ENCODE data around the gene LRP8. TPM values are rescaled to one million over a fixed set of nuclear protein-coding genes. Genes with fewer than 3 reads are reported as not detected.

Gene LRP8
- total RNA-seq, 1 donor from 2014 or later = 21.1 TPM

DNA sequence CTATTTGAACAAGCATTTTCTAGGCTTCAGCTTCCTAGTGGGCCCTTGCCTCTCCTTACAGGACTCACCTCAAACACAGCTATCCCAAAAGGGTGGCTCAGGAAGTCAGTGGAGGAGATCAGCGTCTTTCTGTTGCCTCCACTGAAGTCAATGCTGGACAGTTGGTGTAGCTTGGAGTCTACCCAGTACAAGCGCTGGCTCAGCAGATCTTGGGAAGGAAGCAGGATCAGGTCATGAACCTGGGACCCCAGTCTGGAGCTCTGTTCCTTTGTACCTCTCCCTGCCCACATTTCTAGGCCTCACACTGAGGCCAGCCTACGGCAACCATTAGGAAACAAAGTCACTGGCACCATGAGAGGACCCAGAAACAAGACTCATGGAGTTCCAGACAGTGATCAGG, 65.9 kb downstream of the LRP8 start:
- no peak overlapping the region for H3K4me3 ChIP-seq
- H3K9me3 ChIP-seq = no peaks in the 10 kb centered on the region
- no peaks in the 10 kb centered on the region for H3K27me3 ChIP-seq
- H3K27ac ChIP-seq = no peak overlapping the region
- no peaks in the 10 kb centered on the region for H3K36me3 ChIP-seq
- DNase-seq (ENCODE audit: extremely low spot score in 2 of 2) = no peak
- no peak for TF ChIP-seq POLR2A (IDR thresholded peaks at IDR 0.05)
- TF ChIP-seq, protein P1, sequence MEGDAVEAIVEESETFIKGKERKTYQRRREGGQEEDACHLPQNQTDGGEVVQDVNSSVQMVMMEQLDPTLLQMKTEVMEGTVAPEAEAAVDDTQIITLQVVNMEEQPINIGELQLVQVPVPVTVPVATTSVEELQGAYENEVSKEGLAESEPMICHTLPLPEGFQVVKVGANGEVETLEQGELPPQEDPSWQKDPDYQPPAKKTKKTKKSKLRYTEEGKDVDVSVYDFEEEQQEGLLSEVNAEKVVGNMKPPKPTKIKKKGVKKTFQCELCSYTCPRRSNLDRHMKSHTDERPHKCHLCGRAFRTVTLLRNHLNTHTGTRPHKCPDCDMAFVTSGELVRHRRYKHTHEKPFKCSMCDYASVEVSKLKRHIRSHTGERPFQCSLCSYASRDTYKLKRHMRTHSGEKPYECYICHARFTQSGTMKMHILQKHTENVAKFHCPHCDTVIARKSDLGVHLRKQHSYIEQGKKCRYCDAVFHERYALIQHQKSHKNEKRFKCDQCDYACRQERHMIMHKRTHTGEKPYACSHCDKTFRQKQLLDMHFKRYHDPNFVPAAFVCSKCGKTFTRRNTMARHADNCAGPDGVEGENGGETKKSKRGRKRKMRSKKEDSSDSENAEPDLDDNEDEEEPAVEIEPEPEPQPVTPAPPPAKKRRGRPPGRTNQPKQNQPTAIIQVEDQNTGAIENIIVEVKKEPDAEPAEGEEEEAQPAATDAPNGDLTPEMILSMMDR (IDR thresholded peaks at IDR 0.05) = no peak
- intact Hi-C loops (cut with DNase I) = no loop called here
- H3K4me1 ChIP-seq = no peaks in the 10 kb centered on the region

DNA sequence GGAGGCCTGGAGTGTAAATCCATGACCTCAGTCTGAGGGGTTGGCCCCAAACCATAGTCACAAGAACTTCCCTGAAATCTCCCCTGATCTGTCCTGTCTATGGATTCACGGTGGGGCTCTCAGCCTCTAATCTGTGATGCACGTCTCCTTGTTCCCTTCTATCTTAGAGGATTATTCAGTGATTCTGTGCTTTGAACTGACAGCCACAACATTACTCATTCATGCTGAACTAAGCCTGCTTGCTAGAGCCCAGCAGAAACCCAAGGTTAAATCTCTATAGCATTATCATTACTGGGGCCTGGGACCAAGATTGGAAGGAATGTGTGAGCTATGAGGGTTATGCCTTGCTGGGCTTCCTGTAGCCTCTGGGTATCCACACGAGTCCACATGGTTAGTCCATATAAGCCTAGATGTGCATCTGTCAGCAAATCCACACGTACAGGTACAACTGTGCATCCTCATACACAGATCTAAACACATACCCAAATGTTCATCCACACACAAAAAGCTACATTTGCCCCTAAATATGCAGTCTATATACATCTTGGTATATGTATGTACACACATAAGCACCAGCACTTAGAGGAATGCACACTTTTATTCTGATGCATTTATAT, 67.1 kb downstream of the LRP8 start:
- no peak for DNase-seq (ENCODE audit: extremely low spot score in 2 of 2)
- Histone ChIP-seq H3K27me3 (no peaks in the 10 kb centered on the region), H3K4me3 (no peak overlapping the region), H3K36me3 (no peaks in the 10 kb centered on the region), H3K9me3 (no peaks in the 10 kb centered on the region), H3K4me1 (no peaks in the 10 kb centered on the region), H3K27ac (no peak overlapping the region)
- intact Hi-C loops (cut with DNase I) = no loop called here
- TF ChIP-seq POLR2A (IDR thresholded peaks at IDR 0.05) (no peak), POLR2AphosphoS5 (IDR thresholded peaks at IDR 0.05; ENCODE audit: insufficient read depth in 1 of 2, low read depth in 1 of 2) (no peak)
- TF ChIP-seq, protein P1 (IDR thresholded peaks at IDR 0.05) = no peak

DNA sequence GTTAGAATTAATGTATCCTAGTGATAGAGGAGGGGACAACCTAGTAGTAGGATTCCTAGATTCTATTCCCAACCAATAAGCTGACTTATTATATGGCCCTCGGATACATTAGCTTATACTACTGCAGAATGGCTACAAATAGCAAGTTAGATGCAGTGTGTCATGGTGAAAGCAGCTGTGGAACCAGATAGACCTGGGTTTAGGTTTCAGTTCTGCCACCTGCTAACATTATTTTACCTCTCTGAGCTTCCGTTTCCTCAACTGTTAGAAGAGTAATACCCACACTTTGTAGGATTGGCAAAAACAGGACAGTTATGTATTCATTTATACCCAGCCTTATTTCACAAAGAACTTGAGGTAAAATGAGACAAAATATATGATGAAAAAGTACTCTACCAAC, 67.9 kb downstream of the LRP8 start:
- Histone ChIP-seq H3K4me1 (no peaks in the 10 kb centered on the region), H3K4me3 (no peak overlapping the region), H3K36me3 (no peaks in the 10 kb centered on the region), H3K27me3 (no peaks in the 10 kb centered on the region), H3K9me3 (no peaks in the 10 kb centered on the region), H3K27ac (no peak overlapping the region)
- intact Hi-C loops (cut with DNase I) = no loop called here
- TF ChIP-seq POLR2A (IDR thresholded peaks at IDR 0.05) (no peak), POLR2AphosphoS5 (IDR thresholded peaks at IDR 0.05; ENCODE audit: insufficient read depth in 1 of 2, low read depth in 1 of 2) (no peak)
- TF ChIP-seq, protein P1 (IDR thresholded peaks at IDR 0.05) = no peak
- DNase-seq (ENCODE audit: extremely low spot score in 2 of 2) = no peak

DNA sequence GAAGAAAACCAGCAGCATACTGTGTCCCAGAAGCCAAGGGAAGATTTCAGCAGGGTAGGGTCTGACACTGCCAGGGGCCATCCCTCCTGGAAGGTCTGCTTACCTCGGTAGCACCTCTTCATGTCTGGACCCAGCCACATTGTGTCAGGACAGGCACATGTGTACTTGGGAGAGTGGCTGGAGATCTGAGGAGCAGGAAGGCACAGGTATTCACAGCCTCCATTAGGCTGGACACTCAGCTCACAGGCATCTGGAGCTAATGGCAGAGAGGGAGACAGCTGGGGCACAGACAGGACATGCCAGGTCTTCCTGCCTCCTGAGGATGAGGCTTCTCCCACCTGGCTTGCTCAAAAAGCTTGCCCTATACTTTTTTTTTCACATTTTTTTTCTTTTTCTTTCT, 69.7 kb downstream of the LRP8 start:
- Histone ChIP-seq H3K27me3 (no peaks in the 10 kb centered on the region), H3K27ac (no peak overlapping the region), H3K4me3 (no peak overlapping the region), H3K36me3 (no peaks in the 10 kb centered on the region), H3K4me1 (no peaks in the 10 kb centered on the region), H3K9me3 (no peaks in the 10 kb centered on the region)
- DNase-seq (ENCODE audit: extremely low spot score in 2 of 2) = no peak
- TF ChIP-seq POLR2A (IDR thresholded peaks at IDR 0.05) = no peak
- TF ChIP-seq POLR2AphosphoS5 (IDR thresholded peaks at IDR 0.05; ENCODE audit: insufficient read depth in 1 of 2, low read depth in 1 of 2) = no peak
- TF ChIP-seq, protein P1 (IDR thresholded peaks at IDR 0.05) = no peak
- intact Hi-C loops (cut with DNase I) = no loop called here

DNA sequence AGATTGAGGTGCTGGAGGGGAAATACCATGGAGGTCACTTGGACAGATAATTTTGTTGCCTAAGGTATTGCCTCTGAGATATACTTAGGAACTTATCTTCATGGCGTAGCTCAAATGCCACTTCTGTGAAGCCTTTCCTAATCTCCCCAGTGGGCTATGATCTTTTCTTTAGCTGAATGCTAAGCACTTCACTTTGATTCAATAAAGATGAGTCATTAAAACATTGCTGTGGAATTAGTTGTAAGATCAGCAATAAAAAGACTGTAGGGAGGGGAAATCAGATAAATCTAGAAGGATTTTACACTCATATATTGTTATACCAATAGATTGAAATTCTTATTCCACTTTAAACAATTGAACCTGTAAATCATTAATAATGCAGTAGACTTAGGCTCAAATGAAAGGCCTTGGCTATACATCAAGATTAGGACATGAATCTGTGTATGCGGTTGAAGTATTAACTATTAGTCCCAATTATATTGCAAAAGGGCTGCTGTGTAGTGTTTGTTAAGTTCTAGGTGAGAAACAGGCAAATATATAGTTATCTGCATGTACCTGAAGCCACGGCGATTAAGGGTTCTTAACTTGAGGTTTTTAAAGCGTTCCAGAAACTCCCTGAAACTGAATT, 70.3 kb downstream of the LRP8 start:
- Histone ChIP-seq H3K4me1 (no peaks in the 10 kb centered on the region), H3K27me3 (no peaks in the 10 kb centered on the region), H3K4me3 (no peak overlapping the region), H3K9me3 (no peaks in the 10 kb centered on the region), H3K36me3 (no peaks in the 10 kb centered on the region), H3K27ac (no peak overlapping the region)
- intact Hi-C loops (cut with DNase I) = no loop called here
- DNase-seq (ENCODE audit: extremely low spot score in 2 of 2) = no peak
- TF ChIP-seq, protein P1 (IDR thresholded peaks at IDR 0.05) = no peak
- TF ChIP-seq POLR2A (IDR thresholded peaks at IDR 0.05) = no peak
- no peak for TF ChIP-seq POLR2AphosphoS5 (IDR thresholded peaks at IDR 0.05; ENCODE audit: insufficient read depth in 1 of 2, low read depth in 1 of 2)
